ENCODE results near the gene EML1.

Gene EML1

DNA sequence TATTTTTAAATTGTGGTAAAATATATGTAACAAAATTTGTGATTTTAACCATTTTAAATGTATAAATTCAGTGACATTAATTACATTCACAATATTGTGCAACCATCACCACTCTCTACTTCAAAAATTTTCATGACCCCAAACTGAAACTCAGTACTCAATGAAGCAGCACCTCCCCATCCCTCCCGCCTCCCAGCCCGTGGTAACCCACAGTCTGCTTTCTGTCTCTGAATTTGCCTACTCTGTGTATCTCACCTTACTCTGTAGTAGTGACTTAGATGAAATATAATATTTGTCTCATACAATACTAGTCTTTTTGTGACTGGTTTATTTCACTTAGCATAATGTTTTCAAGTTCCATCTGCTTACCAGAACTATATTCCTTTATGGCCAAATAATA is 36.2 kb downstream of the EML1 start:
- no peak for DNase-seq (ENCODE audit: low read depth in 2 of 2)

DNA sequence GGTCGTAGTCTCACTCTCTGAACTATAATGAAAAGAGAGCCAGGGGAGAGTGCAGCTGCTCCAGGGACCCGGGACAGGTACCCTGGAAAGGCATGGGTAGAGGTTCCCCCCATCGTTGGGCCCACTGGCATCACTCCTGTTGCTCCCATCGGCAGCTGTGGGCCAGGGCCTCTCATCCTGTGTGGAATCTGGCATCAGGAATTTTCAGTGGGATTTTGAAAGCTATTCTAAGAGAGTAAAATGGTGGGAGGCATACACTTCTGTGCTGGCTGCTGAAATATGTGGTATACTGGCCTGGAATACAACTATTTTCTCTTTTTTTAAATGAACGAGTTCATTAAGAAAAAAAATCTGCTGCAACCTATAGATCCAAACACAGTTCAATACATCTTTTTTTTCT is 38.1 kb downstream of the EML1 start:
- DNase-seq (ENCODE audit: low read depth in 2 of 2), result no peak

DNA sequence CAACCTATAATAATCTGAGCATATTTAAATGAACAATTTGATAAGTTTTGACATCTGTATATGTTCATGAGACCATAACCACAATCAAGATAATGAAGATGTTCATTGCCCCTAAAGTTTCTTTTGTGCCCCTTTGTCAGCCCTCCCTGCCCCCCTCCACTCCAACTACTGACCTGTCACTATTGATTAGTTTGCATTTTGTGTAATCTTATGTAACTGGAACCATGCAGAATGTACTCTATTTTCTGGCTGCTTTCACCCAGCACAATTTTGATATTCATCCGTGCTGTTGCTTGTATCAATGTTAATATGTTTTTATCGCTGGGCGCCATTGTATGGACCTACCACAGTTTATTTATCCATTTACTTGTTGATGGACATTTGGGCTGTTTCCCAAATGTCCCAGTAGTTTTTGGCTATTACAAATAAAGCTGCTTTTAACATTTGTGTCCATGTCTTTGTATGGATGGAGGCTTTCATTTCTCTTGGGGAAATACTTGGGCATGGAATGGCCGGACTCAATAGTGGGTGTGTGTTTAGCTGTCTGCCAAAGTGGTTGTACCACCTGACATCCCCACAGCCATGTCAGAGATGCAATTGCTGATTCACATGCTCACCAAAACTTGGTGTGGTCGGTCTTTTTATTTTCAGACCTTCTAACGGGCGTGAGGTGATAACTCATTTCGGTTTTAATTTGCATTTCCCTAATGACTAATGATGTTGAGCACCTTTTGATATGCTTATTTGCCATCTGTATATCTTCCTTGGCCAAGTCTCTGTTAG is 38.9 kb downstream of the EML1 start:
- DNase-seq (ENCODE audit: low read depth in 2 of 2), result no peak

DNA sequence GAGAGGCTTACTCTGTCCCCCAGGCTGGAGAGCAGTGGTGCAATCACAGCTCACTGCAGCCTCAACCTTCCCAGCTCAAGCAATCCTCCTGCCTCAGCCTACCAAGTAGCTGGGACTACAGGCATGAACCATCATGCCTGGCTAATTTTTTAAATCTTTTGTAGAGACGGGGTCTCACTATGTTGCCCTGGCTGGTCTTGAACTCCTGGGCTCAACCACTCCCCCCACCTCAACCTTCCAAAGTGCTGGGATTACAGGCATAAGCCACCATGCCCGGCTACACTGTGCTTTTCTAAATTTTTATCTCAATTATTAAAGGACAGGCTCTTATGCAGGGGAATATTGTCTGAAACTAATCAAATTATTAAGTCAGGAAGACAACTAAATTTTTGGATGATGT is 44.6 kb downstream of the EML1 start:
- no peak for DNase-seq (ENCODE audit: low read depth in 2 of 2)

DNA sequence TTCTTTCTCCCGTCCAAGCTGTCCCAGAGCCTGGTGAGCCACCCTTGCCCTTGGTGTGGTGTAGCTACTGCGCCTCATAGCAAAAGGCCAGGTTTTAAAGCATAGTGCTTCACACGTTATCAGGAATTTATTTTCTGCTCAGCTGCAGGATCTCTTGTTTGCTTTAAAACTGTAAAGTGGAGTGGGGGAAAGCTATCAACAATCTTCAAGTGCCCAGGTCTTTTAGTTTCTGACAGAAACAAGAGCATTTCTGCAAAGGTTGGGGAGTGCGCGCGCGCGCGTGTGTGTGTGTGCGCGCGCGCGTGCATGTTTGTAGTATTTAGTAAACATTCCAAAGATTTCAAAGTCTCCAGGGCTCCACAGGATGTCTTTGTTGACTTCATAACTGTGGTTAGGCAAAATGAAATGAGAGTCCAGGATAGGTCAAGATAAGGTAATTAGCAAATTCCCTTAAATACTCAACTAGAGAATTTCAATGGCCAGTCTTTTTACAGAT is 45.5 kb downstream of the EML1 start:
- DNase-seq (ENCODE audit: low read depth in 2 of 2), result no peak

DNA sequence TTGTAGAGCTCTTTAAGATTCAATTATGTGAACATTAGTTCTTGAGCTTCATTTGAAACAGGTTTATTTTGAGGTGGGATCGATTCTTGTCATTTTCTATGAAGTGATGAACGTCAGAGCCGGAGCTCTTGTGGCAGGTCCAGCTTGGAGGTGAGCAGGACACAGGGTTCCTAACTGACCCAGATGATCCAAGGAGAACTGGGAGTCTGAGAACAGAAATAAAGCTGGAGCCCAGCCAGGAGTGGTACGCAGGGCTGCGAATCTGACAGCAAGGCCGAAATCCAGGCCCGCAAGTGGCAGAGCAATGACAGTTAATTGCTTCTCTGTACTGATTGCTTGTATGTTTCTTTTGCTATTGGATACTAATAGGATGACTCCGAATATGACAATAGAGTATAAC is 46.5 kb downstream of the EML1 start:
- DNase-seq (ENCODE audit: low read depth in 2 of 2), result no peak

DNA sequence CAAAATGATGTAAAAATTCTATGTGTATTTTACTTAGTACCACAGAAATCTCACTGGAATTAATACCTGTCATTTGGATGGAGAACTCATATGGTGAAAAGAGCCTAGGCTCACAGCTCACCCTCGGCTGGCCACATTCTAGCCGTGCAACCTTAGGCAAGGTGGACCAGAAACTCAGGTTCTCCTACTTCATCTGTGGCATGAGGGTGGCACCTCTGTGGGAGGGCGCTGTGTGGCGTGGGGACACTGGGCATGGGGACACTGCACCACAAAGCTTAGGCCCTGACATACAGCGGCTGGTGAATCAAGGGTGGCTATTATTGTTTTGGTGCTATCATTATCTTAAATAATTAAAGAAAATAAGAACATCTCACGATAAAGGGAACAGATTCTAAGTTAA is 47.1 kb downstream of the EML1 start:
- no peak for DNase-seq (ENCODE audit: low read depth in 2 of 2)

DNA sequence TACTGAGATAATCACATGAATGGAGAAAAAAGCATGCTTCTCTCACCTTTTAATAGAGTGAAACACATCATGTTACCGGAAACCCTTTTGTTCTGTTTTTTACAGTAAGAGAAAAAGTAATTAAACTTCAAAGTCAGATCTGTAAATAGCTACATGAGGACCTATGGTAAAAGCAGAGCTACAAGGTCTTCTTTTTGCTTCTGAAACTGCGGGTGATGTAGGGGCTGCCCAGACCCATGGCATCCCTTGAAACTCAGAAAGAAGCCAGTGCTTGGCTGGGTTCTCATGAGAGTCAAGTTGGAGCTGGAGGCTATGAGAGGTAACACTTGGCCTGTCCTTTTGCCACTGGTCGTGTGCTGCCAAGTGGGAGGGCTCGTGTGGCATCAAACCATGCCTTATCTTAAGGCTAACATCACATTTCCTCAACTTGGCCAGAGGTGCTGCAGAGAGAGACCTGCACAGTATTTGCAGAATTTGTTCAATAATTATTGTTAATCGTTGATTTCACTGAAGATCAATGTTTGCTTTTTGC is 47.6 kb downstream of the EML1 start:
- no peak for DNase-seq (ENCODE audit: low read depth in 2 of 2)

DNA sequence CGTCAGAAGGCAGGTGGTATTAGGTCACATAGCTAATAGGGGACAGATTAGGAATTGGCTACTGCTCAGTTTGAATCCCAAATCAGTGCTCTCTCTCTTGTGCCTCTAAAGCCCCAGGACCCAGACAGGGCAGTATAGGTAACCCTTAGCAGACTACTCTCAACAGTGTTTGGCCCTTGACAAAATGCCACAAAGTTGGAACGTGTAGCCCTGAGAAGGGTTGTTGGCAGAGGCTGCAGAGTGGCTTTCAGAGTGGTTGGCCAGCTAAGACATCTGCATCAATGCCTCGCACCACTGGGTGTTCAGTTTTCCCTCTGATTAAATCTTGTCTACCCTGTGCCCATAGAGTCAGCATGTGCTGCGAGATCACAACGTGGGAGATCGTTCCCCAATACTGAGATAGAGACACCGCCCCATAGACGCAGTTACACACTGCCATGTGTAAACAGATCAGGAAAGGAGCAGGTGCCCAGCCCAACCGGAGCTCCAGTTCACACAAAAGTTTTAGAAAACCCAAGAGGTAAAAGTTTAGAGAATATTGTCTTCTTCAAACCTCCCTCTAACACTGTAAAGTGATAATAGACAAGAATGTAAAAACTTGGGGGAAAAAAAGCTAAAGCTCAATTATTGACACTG is 48.3 kb downstream of the EML1 start:
- DNase-seq (ENCODE audit: low read depth in 2 of 2), result no peak

DNA sequence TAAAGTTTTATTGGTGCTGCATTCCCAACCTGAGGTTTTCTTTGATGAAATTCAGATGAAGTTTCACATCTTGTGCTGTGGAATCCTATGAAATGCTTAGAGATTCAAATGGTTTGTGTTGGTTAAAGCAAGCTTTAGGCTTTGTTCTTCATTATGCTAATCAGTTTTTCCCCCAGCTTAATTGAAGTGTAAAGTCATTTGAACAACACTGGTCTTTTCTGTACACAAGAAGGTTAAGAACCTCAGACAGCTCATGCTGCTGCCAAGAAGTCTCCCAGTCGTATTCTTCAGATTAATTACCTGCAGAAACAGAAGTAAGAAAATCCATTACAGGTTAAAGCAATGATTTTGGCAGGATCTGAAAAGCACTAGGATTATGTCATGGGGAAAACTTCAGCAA is 48.9 kb downstream of the EML1 start:
- no peak for DNase-seq (ENCODE audit: low read depth in 2 of 2)

DNA sequence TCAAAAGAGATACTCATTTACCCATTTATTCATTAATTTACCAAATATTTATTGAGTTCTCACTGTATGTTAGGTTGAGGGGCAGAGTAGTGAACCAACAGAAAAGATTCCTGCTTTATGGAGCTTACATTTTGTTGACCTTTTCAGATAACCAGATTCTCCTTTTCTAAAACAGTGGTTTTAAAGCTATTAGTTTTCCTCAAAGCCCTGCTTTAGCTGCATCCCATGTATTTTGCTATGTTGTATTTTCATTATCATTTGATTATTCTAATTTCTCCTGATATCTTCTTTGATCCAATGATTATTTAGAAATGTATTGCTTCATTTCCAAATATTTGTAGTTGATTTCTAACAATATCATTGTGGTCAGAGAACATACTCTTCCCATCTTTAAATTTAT is 53.6 kb downstream of the EML1 start:
- DNase-seq (ENCODE audit: low read depth in 2 of 2), result no peak

DNA sequence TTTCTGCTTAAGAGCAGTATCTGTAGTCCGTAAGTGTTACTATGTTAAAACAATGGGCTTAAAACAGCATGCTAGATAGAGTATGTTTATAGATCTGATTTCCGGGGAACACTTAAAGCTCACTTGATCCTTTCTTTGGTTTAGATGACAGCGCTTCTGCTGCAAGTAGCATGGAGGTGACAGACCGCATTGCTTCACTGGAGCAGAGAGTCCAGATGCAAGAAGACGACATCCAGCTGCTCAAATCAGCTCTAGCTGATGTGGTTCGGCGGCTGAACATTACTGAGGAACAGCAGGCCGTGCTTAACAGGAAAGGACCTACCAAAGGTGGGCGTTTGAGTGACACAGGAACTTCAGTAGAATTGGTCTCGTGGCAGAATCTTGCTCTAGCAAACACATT is 57.5 kb downstream of the EML1 start:
- no peak for DNase-seq (ENCODE audit: low read depth in 2 of 2)

DNA sequence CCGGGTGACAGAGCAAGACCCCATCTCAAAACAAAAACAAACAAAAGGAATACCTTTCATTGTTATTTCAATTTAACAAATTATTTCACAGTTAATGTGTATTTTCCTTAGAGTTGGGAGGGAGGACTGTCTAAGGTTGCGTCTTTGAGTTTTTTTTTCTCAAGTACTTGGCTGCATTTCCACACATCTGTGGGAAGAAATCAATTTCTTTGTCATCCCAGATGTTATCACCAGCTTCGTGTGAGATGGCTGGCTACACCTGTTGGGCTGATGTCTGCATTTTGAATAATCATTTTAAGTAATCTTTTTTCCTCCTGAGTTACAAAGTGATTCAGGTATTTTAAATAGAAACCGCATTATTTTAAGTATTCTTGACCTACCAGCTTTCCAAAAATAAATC is 59.4 kb downstream of the EML1 start:
- no peak for DNase-seq (ENCODE audit: low read depth in 2 of 2)

DNA sequence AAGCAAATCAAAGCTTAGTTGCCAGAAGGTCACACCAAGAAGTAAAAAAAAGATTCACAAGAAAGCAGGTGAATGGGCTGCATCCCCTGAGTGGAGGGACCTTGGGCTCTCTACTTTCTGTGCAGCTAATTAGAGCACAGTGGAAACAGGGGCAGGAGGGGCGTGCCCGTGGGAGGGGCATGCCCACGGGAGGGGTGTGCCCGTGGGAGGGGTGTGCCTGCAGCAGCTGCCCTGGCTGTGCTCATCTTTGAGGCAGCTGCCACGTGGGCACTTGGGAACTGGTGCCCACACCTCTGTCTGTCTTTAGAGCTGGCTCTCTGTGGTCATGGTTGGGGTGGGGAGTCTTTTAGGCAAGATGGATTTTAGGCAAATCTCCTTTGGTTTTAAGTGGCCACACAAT is 60.0 kb downstream of the EML1 start:
- no peak for DNase-seq (ENCODE audit: low read depth in 2 of 2)

DNA sequence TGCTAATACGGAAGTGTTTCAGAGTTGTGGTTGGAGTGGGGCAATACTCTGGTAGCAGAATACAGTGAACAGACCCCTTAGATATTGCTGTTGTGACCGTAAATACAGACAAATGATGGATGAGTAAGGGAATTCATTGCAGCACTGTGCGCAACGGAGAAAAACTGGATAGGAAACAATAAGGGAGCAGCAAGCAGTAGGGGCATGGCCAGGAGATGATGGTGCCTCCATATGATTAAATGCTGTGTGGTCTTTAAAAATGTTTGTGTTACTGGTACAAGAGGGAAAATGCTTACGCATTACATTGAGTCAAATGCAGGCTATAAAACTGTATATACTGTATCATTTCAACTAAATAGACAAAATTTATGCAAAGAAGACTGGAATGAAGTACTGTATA is 61.6 kb downstream of the EML1 start:
- no peak for DNase-seq (ENCODE audit: low read depth in 2 of 2)

DNA sequence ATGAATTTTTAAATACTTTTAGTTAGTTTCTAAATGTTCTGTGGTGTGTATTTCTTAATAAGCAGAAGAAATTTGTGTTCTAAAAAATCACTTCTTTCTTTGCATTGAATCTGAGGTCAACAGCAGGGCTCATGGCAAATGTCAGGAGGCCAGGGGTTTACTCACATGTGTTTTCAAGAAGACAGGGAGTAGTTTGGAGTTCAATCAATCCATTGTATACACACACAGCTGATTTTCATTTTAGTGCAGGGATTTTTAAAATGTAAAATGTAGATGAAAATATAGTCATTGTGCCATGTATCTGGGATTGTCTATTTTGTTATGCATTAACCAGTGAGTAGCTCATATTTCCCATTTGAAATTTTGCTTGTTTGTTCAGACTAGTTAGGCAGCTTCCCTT is 62.1 kb downstream of the EML1 start:
- DNase-seq (ENCODE audit: low read depth in 2 of 2), result no peak

DNA sequence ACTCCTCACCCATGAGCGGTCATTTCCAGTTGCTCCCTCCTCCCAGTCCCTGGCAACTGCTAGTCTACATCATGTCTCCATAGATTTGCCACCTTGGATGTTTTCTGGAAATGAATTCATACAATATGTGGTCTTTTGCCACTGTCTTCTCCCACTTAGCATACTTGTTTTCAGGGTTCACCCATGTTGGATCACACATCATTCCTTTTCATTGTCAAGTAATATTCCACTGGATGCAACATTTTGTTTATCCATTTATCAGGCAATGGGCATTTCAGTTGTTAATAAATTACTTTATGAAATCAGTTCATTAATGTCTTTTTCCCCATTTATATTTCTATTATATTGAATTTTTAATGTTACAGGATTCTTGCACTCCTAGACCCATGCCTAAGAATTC is 64.3 kb downstream of the EML1 start:
- no peak for DNase-seq (ENCODE audit: low read depth in 2 of 2)

DNA sequence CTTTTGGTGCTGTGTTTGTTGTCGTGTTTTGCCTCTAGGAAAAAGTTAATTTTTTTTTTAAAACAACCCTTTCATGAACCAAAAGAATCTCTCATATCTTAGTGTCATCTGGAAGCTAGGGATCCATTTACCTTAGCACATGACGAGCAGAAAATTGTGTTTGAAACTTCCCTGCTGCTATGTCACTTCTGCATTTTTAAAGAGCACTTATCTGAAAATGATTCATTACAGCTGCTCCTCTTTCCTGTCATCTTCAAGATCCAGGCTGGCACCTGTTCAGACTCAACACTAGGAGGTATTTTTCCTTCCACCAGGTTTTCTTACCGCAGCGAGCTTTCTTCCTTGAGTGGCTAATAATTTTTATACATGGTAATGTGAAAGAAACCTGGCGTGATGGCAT is 67.0 kb downstream of the EML1 start:
- DNase-seq (ENCODE audit: low read depth in 2 of 2), result no peak

DNA sequence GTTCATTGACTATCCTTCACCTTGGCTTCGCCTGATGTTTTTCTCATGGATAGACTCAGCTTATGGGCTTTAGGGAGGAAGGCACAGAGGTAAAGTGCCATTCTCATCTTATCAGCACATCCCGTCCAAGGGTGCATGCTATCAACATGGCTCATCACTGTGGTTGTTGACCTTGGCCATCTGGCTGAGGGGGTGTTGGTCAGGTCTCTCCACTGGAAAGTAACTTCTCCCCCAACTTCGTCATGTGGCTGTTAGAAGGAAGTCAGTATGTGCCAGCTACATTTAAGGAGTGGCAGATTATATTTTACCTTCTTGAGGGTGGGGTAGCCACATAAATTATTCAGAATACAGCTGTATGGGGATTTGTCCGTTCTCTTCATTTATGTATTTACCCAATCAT is 68.9 kb downstream of the EML1 start:
- no peak for DNase-seq (ENCODE audit: low read depth in 2 of 2)

DNA sequence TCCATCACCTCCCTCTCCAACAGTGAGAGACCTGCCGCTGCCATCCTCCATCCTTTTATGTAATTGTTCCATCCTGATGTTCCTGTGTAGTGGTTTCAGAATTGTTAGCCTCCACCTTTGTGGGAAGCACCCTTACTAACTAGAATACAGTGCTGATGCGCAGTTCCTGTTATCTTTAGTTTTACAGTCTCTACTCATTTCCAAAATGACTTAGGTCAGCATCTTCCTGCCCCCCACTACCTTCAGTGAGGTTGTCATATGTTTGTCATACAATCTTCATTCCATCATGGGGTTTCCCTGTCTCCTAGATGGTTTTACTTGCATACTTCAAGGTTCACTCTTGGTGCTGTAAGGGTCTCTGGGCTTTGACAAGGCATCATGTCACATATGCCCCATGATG is 69.8 kb downstream of the EML1 start:
- DNase-seq (ENCODE audit: low read depth in 2 of 2), result no peak

DNA sequence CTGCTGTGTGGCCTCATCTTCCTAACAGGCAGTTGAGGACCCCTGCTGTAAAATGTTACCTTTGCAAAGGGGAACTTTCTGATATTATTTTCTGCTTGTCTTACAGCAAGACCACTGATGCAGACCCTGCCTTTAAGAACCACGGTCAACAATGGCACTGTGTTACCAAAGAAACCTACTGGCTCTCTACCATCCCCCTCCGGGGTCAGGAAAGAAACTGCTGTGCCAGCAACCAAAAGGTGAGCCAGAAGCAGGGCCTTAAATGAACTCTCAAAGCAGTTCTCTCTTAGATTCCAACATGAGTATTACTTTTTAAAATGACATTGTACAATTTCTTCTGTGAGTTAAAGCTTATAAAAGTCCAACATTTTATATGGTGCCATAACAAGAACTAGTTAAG is 72.2 kb downstream of the EML1 start:
- no peak for DNase-seq (ENCODE audit: low read depth in 2 of 2)

DNA sequence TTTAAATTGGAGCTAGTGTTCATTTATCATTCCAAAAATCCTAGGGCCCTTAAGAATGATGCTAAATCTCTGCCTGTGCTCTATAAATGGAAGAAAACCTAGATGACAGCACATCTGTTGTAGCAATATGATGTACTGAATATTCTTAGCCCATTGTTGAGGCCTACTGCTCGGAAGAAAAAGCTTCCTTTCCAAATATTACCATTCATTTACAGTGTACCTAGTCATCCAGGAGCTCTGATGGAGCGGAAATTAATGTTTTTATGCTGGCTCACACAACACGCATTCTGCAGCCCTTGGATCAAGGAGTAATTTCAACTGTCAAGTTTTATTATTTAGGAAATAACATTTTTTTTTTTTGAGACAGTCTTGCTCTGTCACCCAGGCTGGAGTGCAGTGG is 77.4 kb downstream of the EML1 start:
- DNase-seq (ENCODE audit: low read depth in 2 of 2), result no peak

DNA sequence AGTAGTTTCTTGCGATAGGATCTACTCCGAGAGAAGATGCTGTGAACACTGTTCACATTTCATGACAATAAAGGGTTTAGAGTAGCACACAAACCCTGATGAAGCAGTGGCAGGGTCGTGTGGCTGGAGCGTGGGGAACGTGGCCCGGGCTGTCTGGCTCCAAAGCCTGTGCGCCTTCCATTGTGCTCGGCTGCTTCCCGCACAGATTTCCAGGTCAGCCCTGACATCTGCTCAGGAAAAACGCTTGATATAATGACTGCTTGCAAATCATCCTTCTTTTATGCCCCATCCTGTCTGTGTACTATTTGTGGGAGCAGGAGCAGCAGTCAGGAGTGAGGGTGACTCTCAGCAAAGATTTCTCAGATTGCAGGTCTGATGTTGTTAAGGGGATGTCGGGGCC is 78.6 kb downstream of the EML1 start:
- no peak for DNase-seq (ENCODE audit: low read depth in 2 of 2)

Data from stimulated activated CD8-positive, alpha-beta memory T cell treated with anti-CD3 and anti-CD28 coated beads, Interleukin-2, amount 100 ng/mL, for 48 hours (primary cell).